GM19099 (cell line): ENCODE measurements around the gene NGRN.

Experiments used
- POLR2A ChIP-seq: IDR thresholded peaks from 3 replicates; pipeline ENCODE4 v1.6.1; 2011; ENCODE audit warnings: low read depth; ENCODE audit not compliant: insufficient read length; ENCODE audit errors: extremely low read depth

The NGRN gene

GRCh38 chr15:90231028-90232017 lies 34.1 kb upstream of the NGRN start:
- no peak for TF ChIP-seq POLR2A

GRCh38 chr15:90232196-90232595 lies 33.3 kb upstream of the NGRN start:
- TF ChIP-seq POLR2A: no peak

GRCh38 chr15:90232941-90233386 lies 32.5 kb upstream of the NGRN start:
- TF ChIP-seq POLR2A: no peak

DNA sequence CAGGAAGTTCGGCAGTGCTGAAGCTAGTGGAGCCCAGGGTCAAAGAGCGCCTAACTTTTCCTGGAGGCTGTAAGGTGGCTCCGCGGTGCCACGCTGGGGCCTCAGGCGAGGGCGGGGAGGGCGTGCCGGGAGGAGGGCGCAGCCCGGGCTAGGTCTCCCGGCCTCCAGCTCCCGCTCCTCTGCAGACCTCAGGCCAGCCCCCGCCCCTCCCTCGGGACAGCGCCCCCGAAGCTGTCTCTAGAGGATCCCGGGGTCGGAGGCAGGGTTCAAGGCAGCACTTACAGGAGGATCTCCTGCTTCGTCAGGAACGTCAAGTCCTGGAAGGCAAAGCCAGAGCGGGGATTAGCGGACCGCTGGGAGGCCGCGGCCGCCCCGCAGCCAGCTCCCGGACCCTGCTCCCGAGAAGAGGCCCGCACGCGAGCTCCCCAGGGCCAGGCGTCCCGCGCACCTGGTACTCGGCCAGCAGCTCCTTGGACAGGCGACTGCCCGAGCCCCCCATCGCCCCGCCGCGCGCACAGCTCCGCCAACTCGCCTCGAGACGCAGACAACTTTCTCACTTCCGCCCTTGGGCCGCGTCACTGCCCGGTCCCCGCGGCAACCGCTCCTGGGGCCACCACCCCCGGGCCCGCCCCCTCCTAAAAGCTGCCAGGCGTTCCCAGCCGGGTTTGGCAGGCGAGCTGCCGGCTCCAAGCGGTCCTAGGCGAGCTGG lies 31.9 kb upstream of the NGRN start, which contains the start of gene CIB1:
Gene CIB1, minus strand, starts transcription at position 555 of the 709 bp plus-strand sequence. Its CDS starts 56 bp downstream, at position 499.
- peak; percentile 48 for TF ChIP-seq POLR2A

DNA sequence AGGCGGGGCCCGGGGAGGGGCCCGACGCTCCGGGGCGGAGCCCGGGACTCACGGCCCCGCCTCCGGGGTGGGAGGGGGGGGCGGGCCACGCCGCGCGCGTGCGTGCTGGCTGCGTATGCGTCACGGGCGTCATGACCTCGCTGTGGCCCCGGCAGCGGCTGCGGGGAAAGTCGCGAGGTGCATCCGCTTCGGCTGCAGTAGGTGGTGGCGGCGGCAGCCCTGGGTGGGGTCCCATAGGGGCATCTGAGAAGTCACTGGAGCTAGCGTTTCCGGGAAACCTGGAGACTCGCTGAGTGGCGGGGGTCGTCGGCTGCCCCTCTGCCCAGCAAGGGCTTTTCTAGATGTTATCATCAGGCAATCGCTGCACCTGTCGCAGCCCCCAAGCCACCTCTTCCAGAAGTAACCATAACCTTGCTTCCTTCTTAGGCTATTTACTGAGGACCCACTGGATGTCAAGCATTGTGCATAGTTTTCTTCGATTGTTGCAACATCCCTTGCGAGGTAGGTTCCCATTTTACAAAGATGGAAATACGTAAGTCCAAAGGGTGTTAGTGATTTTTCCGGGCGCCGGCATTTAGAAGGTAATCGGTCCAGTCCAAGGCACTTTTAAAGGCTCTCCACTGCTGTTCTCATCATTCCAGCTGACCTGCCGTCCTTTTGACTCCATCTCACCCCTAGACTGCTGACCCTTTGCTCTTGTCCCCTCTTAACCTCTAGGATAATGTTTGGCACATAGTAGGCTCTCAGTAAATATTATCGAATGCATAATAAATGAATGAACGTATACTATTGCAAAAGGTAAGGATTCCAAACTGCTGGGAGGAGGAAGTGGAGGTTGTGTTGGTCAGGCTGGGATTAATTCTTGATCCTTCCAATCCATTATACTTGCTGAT lies 31.1 kb upstream of the NGRN start, which contains the start of gene GDPGP1:
Gene GDPGP1, plus strand, starts transcription at position 114 of the 893 bp plus-strand sequence. CDS start 6,700 bp downstream, outside the sequence.
- TF ChIP-seq POLR2A: peak; percentile 90

DNA sequence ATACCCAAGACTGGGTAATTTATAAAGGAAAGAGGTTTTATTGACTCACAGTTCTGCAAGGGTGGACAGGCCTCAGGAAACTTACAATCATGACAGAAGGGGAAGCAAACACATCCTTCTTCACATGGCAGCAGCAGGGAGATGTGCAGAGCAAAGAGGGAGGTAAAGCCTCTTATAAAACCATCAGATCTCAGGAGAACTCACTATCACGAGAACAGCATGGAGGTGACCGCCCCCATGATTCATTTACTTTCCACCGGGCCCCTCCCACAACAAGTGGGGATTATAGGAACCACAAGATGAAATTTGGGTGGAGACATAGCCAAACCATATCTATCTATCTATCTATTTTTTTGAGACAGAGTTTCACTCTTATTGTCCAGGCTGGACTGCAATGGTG lies 26.1 kb upstream of the NGRN start:
- TF ChIP-seq POLR2A: no peak

DNA sequence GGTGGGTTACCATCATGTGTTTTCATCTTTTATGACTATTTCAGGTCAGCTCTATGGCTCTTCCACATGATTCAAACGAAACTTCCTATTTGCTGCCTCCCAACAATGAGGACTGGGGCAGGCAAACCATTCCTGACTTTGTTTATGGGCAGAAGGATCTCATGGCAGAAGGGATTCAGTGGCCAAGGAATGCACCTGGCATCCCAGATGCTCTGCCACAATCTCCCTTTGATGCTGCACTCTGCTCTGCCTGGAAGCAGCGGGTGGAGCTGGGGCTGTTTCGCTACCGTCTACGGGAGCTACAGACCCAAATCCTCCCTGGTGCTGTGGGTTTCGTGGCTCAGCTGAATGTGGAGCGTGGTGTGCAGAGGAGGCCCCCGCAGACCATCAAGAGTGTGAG lies 24.6 kb upstream of the NGRN start:
- TF ChIP-seq POLR2A: no peak

GRCh38 chr15:90241343-90242192 lies 23.9 kb upstream of the NGRN start:
- TF ChIP-seq POLR2A: no peak

DNA sequence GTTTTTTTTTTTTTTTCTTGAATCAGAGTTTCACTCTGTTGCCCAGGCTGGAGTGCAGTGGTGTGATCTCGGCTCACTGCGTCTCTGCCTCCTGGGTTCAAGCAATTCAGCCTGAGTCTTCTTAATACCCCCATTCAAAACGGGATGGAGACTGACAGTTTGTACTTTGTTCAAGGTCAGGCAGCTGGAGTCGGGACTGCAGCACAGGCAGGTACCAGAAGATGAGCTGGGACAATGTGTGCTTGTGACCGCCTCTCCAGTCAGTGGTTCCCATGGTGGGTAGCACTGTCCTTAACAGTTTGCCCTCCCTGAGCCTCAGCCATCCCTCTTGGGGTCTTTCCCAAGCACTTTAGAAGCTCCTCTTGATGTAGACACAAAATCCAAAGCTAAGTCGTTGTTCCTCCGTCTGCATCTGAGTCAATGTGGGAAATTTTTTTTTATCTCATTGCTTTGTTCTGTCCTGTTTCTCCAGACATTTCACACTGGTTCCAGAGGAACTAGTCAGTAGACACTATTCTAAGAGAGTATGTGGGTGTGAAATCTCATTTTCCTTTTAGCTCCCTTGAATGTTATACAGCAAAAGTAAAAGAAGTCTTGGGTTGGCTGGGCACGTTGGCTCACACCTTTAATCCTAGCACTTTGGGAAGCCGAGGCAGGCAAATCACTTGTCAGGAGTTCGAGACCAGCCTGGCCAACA lies 21.4 kb upstream of the NGRN start:
- TF ChIP-seq POLR2A: no peak

- TF ChIP-seq POLR2A: no peak
Measured at GRCh38 chr15:90248789-90249202, 16.7 kb upstream of the NGRN start.

DNA sequence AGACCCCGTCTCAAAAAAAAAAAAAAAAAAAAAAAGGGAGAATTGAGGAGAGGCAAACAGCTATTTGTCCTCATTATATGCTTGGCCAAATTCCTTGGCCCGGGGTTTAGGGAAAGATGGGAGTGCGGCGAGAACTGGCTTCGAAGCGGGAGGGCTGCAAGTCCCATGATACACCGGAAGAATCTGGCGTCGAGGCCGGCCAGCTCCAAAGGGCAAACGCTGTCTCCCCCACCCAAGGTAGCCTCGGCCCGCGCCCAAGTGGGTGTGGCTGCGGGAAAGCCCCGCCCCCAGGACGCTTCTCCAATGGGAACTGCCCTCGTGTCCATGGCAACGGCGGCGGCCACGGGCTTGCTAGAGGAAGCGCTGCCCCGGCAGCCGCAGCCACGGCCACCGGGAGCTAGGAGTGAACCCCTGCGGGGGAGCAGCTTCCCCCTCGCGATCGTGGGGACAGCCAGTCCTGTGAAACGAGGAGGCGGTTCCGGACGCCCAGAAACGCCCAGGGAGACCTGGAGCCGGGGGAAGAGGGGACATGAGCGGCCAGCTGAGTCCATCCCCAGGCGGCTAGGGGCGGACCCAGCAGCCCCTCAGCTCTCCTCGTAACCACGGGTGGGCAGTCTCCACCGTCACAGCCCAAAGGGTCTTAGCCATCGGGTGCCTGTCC lies 16.1 kb upstream of the NGRN start, which contains the start of gene TTLL13:
Gene TTLL13, plus strand, starts transcription at position 354 of the 661 bp plus-strand sequence. CDS start 1,075 bp downstream, outside the sequence.
- TF ChIP-seq POLR2A: no peak

DNA sequence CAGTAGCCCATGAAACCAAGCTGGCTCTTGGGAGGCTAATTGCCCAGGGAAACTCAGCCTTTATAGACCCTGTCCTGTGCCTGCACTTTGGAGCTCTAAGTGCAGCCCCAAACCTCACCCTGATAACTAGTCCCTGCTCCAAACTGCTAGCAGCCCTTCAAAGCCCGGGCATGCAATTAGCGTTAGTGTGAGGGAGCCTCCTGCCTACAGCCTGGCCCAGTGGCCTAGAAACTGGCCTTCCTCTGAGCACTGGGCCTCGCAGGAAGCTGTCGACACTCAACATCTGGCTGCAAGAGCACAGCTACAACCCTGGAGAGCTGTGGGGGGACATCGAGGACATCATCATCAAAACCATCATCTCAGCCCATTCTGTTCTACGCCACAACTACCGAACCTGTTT lies 7.7 kb upstream of the NGRN start:
- TF ChIP-seq POLR2A: no peak
